GM23338 (cell line): ENCODE data around the gene TFB2M. TPM values are rescaled to one million over a fixed set of nuclear protein-coding genes. Genes with fewer than 3 reads are reported as not detected.

Source experiments
- ATAC-seq: fragments of 200-7000 bp; cut with Tn5 transposase; 3 replicates; pipeline ENCODE4 v1.9.1; 2020
- DNase-seq: peaks from one replicate; pipeline ENCODE4 v3.0.0-alpha.2; 2015; ENCODE audit warnings: low spot score
- H2AFZ ChIP-seq: fragments of 200-600 bp; sonication (generic); 2 replicates; pipeline ENCODE4 v1.8.0; 2016; ENCODE audit warnings: antibody characterized with exemption, mild to moderate bottlenecking, moderate library complexity
- H3F3A ChIP-seq: fragments of 200-600 bp; sonication (generic); replicated peaks from 2 replicates; pipeline ENCODE4 v1.8.0; 2017; ENCODE audit warnings: antibody characterized with exemption, mixed run types, low read depth
- H3K27ac ChIP-seq: fragments of 200-600 bp; sonication (generic); 2 replicates; pipeline ENCODE4 v1.6.1; 2016; ENCODE audit warnings: low read depth
- H3K27me3 ChIP-seq: fragments of 200-600 bp; sonication (generic); 2 replicates; pipeline ENCODE4 v1.8.0; 2016; ENCODE audit warnings: mild to moderate bottlenecking, mixed run types, moderate library complexity; ENCODE audit not compliant: insufficient read depth
- H3K36me3 ChIP-seq: fragments of 200-600 bp; sonication (generic); 2 replicates; pipeline ENCODE4 v1.8.0; 2016; ENCODE audit warnings: mild to moderate bottlenecking; ENCODE audit not compliant: insufficient read depth
- H3K4me1 ChIP-seq: fragments of 200-600 bp; sonication (generic); 2 replicates; pipeline ENCODE4 v1.8.0; 2016; ENCODE audit warnings: mild to moderate bottlenecking, moderate library complexity; ENCODE audit not compliant: insufficient read depth
- H3K4me2 ChIP-seq: fragments of 200-600 bp; sonication (generic); 2 replicates; pipeline ENCODE4 v1.7.1; 2017; ENCODE audit warnings: mixed run types
- H3K4me3 ChIP-seq: fragments of 200-600 bp; sonication (generic); 2 replicates; pipeline ENCODE4 v1.6.1; 2016; ENCODE audit warnings: mixed run types
- H3K79me2 ChIP-seq: fragments of 200-600 bp; sonication (generic); replicated peaks from 2 replicates; pipeline ENCODE4 v1.8.0; 2017; ENCODE audit warnings: mild to moderate bottlenecking; ENCODE audit not compliant: insufficient read depth
- H3K9me2 ChIP-seq: fragments of 200-600 bp; sonication (generic); 2 replicates; pipeline ENCODE4 v1.8.0; 2017; ENCODE audit not compliant: insufficient read depth
- H4K20me1 ChIP-seq: fragments of 200-600 bp; sonication (generic); replicated peaks from 2 replicates; pipeline ENCODE4 v1.8.0; 2017; ENCODE audit warnings: mild to moderate bottlenecking; ENCODE audit not compliant: insufficient read depth
- H3K27ac Mint-ChIP-seq: 2 replicates; pipeline ENCODE4 v1.8.0; 2020; ENCODE audit warnings: inconsistent platforms, mild to moderate bottlenecking, moderate library complexity, mixed read lengths
- H3K27me3 Mint-ChIP-seq: 3 replicates; pipeline ENCODE4 v1.8.0; 2022; ENCODE audit warnings: low read depth, mild to moderate bottlenecking, moderate library complexity, mixed read lengths, inconsistent platforms; ENCODE audit not compliant: insufficient read depth, poor library complexity
- H3K36me3 Mint-ChIP-seq: 3 replicates; pipeline ENCODE4 v1.8.0; 2021; ENCODE audit warnings: low read depth, mild to moderate bottlenecking, inconsistent platforms, moderate library complexity, mixed read lengths
- H3K4me1 Mint-ChIP-seq: 3 replicates; pipeline ENCODE4 v1.8.0; 2020; ENCODE audit warnings: mild to moderate bottlenecking, inconsistent platforms, mixed read lengths
- H3K4me3 Mint-ChIP-seq: 3 replicates; pipeline ENCODE4 v1.8.0; 2021; ENCODE audit warnings: moderate library complexity, mild to moderate bottlenecking, inconsistent platforms, mixed read lengths
- H3K9me3 Mint-ChIP-seq: 3 replicates; pipeline ENCODE4 v1.8.0; 2020; ENCODE audit warnings: moderate library complexity, mild to moderate bottlenecking, inconsistent platforms, mixed read lengths
- ETS1 ChIP-seq: IDR thresholded peaks from 2 replicates; pipeline ENCODE4 v1.6.1; 2016; ENCODE audit warnings: antibody characterized with exemption
- EZH2phosphoT487 ChIP-seq: fragments of 200-600 bp; sonication (generic); IDR thresholded peaks from one replicate; pipeline ENCODE4 v1.8.1; 2018; ENCODE audit warnings: antibody characterized with exemption; ENCODE audit not compliant: unreplicated experiment
- JUNB ChIP-seq: IDR thresholded peaks from one replicate; pipeline ENCODE4 v1.6.1; 2016; ENCODE audit warnings: antibody characterized with exemption; ENCODE audit not compliant: unreplicated experiment
- REST ChIP-seq: IDR thresholded peaks from one replicate; pipeline ENCODE4 v1.6.1; 2018; ENCODE audit warnings: antibody characterized with exemption; ENCODE audit not compliant: unreplicated experiment
- STAT1 ChIP-seq: IDR thresholded peaks from one replicate; pipeline ENCODE4 v1.6.1; 2016; ENCODE audit warnings: antibody characterized with exemption; ENCODE audit not compliant: unreplicated experiment
- ZNF462 ChIP-seq: fragments of 250-450 bp; sonication (Bioruptor Pico); IDR thresholded peaks from 2 replicates; pipeline ENCODE4 v1.5.0; 2020; ENCODE audit warnings: mild to moderate bottlenecking, moderate library complexity
- polyA plus RNA-seq: library from polyadenylated mRNA; unstranded; fragments of >200 nt; fragmentation: Nextera tagmentation; extraction: Ambion mirVana; gene quantifications from 2 replicates; pipeline ENCODE4 v1.2.1, GENCODE V29; 2016
- total RNA-seq: library from RNA; depleted of rRNA; stranded (reverse); fragments of >200 nt; shearing (Covaris generic); gene quantifications from 2 replicates; pipeline ENCODE4 v1.2.3, GENCODE V29; 2014

Gene TFB2M
- total and polyA plus RNA-seq, 2 experiments from 2014 or later = 18.7 to 24.9 TPM

GRCh38 chr1:246526915-246527314, 39.1 kb downstream of the TFB2M start (continued):
- TF ChIP-seq ZNF462 = no peak
- no peak for TF ChIP-seq REST

GRCh38 chr1:246526380-246526779, 39.7 kb downstream of the TFB2M start:
- Mint-ChIP-seq H3K27ac (no peak overlapping the region), H3K36me3 (peaks cover 11% of the 10 kb centered on the region; the same call in 2 of the 3 replicates), H3K9me3 (peaks cover 52% of the 10 kb centered on the region), H3K4me1 (no peaks in the 10 kb centered on the region; the same call in 2 of the 3 replicates), H3K27me3 (peaks cover 3% of the 10 kb centered on the region), H3K4me3 (no peak overlapping the region)
- Histone ChIP-seq H3K27ac (no peak overlapping the region), H3K4me1 (no peaks in the 10 kb centered on the region), H3K27me3 (no peaks in the 10 kb centered on the region), H3K9me2 (no peaks in the 10 kb centered on the region), H3K36me3 (no peaks in the 10 kb centered on the region), H3K79me2 (no peaks in the 10 kb centered on the region), H3K4me2 (no peak overlapping the region), H3K4me3 (no peak overlapping the region), H2AFZ (no peak overlapping the region), H4K20me1 (no peaks in the 10 kb centered on the region), H3F3A (no peaks in the 10 kb centered on the region)
- ATAC-seq = no peak
- no peak for DNase-seq
- TF ChIP-seq ETS1 (no peak), STAT1 (no peak), EZH2phosphoT487 (no peak), JUNB (no peak)
